OCI-LY1 (cell line): Measurements from ENCODE around the gene SLC27A4.

Source experiments
- EZH2 ChIP-seq: fragments of 200-600 bp; sonication (generic), shearing (Covaris generic); IDR thresholded peaks from 2 replicates; pipeline ENCODE4 v1.8.0; 2017; ENCODE audit warnings: borderline replicate concordance, mixed run types, mild to moderate bottlenecking, antibody characterized with exemption, low read length, moderate library complexity, mixed read lengths
- TF ChIP-seq, protein P1 (sequence below): fragments of 200-600 bp; sonication (generic), shearing (Covaris generic); IDR thresholded peaks from 2 replicates; pipeline ENCODE4 v1.5.1; 2017; ENCODE audit warnings: mild to moderate bottlenecking, antibody characterized with exemption, low read length, moderate library complexity, mixed read lengths

DNA sequence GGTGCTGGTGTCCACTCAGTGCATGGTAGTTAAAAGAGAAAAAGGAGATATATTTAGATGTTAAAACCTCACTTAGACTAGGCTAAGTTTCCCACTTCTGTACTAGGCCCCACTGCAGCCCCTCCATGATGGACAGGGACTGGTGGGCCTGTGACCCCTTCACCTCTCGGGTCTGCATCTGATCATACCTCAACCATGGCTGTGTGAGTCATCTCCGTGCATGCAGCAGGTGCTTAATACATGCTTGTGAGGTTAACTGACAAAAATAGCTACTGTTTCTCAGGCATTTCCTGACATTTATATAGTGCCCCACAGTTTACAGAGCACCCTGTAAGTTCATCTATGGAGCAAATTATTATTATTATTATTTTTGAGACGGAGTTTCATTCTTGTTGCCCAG is 22.4 kb downstream of the SLC27A4 start:
- TF ChIP-seq, protein P1, sequence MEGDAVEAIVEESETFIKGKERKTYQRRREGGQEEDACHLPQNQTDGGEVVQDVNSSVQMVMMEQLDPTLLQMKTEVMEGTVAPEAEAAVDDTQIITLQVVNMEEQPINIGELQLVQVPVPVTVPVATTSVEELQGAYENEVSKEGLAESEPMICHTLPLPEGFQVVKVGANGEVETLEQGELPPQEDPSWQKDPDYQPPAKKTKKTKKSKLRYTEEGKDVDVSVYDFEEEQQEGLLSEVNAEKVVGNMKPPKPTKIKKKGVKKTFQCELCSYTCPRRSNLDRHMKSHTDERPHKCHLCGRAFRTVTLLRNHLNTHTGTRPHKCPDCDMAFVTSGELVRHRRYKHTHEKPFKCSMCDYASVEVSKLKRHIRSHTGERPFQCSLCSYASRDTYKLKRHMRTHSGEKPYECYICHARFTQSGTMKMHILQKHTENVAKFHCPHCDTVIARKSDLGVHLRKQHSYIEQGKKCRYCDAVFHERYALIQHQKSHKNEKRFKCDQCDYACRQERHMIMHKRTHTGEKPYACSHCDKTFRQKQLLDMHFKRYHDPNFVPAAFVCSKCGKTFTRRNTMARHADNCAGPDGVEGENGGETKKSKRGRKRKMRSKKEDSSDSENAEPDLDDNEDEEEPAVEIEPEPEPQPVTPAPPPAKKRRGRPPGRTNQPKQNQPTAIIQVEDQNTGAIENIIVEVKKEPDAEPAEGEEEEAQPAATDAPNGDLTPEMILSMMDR = no peak
- no peak for TF ChIP-seq EZH2
